ENCODE data around the gene HS3ST1.

DNA sequence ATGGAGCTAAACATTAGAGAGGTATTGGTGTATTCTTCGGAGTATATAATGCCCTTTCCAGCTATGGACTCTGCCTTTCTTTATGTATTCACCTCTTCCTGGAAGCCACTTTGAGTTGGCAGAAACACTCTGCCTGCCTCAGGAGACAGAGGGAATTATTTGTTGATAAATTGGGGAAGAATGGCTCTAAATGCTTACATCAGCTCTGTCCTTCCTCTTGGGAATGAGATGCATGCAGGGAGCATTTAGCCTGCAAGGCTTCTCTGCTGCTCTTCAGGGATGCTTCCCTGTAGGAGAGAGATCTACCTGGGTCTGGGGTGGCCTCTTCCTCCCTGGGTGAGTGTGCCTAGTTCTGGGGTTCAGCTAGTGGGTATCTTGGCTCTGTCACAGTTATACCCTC, 6.9 kb upstream of the HS3ST1 start:
- TF ChIP-seq CTCF (IDR thresholded peaks at IDR 0.05) (no peak), POLR2A (IDR thresholded peaks at IDR 0.05) (no peak)
